Measurements from ENCODE around the gene TTC27.

TTC27 gene

DNA sequence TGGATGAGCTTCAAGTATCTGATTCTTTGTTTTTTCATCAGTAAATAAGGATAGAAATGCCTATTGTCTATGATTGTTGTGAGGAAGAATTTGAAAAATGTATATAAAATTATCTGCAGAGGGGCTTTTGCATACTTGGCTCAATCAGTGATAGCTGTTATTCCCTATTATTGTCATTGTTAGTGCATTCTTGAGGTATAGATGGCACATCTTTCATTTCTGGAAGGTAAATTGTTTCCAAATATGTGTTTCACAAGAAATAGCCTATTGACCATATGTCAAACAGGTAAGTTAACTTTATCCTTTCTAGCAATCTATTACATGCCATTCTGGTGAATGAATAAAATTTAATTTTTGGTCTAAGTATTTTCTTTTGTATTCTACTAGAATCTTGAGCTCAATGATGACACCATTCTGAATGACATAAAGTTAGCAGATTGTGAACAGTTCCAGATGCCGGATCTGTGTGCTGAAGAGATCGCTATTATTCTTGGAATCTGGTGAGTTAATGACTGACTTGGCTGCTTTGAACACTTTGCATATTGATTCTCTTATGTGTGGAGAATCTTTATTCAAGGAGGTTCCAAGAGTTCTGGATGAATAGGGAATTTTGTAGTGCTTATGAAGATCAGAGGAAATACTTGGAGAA is 44.2 kb downstream of the TTC27 start:
- DNase-seq = peak; percentile 62

DNA sequence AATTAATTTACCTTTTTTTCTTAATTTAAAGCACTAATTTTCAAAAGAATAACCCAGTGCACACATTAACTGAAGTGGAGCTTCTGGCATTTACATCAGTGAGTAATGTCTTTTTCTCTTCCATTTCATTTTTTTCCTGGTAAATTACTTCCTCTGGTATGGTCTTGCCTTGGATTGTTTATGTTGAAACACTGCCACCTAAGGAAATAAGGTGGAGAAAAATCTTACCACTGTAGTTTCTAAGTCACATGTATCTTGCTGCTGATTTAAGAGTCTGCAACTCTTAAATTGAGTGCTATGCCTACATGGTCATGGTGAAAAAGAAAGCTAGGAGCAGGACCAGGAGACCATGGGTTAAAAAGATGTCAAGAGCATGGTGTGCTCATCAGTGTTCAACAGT is 51.0 kb downstream of the TTC27 start:
- peak; percentile 76 for DNase-seq

DNA sequence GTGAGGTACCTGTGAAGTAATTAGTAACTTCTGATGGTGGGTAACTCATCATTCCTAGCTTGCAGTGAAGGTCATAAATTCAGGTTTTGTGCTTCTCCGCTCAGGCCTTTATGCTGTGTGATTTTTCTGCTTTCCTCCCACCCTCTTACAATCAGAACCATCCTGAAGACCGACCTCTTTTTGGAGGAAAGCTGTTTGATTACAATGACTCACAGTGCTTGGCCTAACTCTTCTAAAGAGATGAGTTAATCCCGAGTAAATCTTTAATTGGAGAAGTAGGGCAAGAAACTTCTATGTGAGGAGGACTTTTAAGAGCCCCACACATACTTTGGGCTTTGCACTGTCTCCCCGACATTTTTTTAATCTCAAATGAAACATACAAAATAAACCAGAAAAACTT is 53.1 kb downstream of the TTC27 start:
- DNase-seq = peak; percentile 4

DNA sequence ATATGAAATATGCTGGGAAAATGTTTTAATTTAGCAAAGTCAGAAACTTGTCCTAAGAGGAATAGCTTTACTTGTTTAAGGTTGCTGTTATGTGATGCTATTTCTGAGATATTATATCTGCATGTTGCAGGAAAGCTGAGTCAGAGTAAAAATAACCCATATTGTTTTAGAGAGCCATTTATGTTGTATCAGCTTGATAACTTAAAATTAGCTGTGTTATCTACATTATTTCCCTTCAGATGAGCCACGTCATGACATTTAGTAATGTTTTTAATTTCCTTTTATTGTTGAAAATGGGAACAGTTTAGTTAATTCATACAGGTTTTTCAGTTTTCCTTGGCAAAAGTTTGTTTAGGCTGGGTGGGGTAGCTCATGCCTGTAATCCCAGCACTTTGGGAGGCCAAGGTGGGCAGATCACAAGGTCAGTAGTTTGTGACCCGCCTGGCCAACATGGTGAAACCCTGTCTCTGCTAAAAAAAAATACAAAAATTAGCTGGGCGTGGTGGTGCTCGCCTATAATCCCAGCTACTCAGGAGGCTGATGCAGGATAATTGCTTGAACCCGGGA is 55.8 kb downstream of the TTC27 start:
- DNase-seq = no peak

DNA sequence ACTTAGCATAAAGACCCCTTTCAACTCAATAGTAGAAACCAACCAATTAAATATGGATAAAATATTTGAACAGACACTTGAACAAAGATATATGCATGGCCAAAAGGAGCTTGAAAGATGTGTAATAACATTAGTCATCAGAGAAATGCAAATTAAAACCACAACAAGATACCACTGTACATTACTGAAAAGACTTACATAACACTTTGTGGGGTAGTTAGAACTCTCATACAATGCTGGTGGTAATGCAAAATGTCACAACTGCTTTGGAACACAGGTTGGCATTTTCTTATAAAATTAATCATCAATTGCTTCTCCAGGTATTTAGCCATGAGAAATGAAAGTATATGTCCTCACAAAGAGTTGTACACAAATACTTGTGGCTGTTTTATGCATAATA is 60.7 kb downstream of the TTC27 start:
- DNase-seq = peak; percentile 81

DNA sequence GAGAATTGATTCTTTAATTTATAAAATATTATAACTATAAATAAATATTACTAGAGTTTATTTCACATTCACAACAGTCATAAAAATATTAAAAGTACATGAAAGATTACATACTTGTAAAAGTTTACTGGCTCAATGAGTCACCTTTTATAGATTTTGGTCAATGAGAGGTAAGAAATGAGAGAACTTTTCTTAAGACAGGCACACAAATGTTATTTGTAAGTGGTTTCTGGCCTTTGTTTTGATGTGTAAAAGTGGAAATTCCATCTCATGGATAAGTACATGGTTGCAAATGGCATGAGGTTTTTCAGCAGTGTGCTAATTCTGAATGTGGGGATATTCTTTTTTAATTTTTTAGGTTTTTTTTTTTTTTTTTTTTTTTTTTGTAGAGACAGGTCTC is 63.8 kb downstream of the TTC27 start:
- no peak for DNase-seq

DNA sequence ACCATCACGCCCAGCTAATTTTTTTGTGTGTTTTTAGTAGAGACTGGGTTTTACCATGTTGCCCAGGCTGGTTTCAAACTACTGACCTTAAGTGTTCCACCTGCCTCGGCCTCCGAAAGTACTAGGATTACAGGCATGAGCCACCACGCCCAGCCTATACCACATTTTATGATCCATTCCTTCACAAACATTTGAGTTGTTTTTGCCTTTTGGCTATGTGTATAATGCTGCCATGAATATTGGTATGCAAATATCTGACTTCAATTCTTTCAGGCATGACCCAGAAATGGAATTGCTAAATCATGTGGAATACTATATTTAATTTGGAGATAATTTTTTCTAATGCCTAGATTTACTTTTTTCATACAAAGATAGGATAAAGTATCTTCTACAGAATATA is 68.6 kb downstream of the TTC27 start:
- DNase-seq = no peak

DNA sequence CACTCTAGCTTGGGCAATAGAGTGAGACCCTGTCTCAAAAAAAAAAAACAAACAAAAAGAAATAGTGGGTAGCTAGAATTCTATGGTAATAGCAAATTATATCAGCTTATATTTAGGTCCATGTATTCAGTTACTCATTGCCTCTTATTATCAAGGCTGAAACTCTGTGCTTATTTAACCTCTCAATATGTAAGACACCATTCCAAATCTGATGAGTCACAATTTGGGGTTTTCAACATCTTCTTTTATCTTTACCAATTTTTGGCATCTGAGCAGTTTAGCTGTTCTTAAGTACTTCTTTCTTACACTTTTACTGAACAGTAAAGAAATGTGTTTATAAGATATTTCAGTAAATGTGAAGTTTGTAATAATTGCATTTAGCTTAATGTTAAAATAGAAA is 69.3 kb downstream of the TTC27 start:
- DNase-seq = peak; percentile 80

DNA sequence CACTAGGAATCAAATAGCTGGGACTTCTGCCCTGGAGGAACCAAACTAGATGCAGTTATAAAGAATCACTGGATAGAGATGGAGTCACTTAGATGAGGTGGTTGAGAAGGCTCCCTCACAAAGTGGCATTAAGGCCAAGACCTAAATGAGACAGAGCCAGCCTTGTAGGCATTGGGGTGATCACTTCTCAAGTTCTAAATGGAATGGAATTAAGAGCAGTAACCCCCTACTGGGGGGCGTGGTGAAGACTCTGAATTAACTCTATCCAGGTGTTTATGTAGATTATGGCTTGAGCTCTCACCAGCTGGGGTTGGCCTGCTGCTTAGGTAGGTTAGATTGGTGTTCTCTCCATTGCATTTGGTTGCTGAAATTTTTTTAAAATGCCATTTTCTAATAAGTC is 71.3 kb downstream of the TTC27 start:
- no peak for DNase-seq

DNA sequence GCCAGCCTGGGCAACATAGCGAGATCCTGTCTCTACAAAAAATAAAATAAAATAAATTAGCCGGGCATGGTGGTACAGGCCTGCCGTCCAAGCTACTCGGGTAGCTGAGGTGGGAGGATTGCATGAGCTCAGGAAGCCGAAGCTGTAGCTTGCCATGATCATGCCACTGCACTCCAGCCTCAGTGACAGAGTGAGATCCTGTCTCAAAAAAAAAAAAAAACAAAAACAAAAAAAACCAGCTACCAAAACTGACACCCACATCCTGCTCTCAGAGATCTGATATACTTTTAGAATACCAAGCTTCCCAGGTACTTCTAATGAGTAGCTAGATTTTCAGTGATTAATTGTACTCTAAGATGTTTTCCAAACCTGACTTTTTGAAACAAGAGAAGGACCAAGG is 74.0 kb downstream of the TTC27 start:
- no peak for DNase-seq

DNA sequence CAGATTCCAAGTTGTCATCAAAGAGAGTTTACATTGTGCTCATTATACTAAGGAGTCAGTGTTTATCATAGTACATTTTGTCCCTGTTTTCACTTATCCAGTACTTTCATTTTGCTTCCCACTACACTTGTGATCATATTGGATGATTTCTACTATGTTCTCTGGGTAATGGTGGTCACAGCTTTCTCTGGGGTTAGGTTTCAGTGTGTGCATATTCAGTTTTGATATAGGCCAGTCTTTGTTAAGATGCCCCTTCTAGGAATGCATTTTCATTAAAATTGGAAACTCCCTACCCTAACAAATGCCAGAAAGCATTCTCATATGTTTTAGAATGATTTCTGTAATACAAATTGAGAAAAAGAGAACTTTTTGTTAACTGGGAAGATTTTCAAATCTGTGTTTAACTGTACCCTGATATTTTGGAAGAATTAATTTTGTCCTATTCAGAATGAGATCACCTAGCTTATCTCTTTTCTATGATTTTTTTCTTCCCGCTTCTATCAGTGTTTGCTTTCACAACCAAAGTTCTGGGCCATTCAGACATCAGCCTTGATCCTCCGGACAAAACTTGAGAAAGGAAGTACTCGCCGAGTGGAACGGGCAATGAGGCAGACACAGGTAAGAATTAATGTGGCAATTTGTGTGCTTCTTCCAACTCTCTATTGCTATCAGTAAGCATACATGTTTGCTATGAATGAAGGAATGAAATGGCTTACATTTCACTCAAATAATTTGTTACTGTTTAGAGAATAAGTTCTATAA is 74.6 kb downstream of the TTC27 start:
- DNase-seq = no peak

DNA sequence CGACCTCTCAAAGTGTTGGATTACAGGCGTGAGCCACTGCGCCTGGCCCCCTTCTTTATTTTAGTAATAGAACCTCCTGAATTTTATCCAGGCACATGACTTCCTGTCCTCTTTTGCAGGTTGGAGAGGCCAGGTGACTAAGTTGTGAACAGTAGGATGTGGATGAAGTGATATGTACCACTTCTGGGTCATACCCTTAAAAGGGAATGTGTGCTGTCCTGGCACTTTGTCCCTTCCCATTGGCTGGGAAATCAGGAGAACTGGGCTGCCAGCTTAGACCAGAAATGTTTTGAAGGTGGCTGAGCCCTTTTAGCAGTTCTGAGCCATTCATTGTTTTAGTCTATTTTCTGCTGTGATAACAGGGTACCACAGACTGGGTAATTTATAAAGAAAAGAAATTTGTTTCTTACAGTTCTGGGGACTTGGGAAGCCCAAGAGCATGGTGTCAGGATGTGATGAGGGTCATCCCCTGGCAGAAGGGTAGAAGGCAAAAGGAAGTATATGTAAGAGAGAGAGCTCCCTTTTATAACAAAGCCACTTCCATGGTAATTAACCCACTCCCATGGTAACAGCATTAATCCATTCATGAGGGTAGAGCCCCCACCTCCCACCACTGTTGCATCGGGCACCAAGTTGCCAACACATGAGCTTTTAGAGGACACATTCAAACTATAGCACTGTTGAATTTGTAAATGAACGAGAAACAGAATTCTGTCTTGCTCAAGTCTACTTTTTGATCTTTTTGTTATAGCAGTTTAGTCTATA is 79.1 kb downstream of the TTC27 start:
- no peak for DNase-seq

DNA sequence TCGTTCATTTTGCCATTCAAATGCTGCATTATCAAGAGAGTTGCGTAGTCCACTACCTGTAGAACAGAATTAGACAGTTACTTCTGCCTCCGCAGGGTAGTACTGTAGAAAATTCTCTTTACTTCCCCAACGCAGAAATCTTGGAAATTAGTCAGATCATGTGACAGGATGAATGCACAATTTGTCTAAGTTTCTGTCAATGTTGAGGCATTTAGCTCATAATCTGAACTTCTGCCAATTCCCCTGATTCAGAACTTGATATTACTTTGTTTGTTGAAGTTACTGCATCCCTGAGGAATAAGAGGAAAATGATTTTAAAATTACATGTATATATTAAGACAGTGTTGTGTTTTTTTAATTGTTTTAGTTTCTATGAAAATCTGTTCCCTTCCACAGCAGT is 83.4 kb downstream of the TTC27 start:
- peak; percentile 87 for DNase-seq

DNA sequence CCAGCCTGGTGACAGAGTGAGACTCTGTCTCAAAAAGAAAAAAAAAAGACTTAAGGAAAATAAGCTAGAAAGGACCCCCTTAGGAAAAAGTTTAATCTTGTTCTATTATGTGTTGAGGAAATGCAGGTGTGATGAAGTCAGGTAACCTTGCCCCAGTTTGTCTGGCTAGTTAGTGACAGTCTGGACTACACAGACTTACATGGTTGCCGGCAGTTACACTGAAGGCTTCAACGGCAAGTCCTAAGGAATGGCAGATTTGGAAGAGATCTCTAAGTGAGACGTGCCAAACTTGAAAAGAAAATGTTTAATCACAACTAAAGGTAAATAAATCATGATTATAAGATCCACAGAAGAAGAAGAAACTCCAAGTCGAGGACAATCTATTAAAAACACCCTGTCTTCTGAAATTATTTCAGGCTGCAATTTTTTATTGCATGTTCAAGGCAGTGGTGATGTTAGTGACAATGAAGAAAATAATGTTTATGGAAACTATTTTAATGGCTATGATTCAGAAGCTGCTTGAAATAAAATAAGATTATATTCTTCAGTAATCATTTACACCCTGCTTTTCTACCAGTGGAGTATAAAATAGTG is 84.2 kb downstream of the TTC27 start:
- peak; percentile 61 for DNase-seq

DNA sequence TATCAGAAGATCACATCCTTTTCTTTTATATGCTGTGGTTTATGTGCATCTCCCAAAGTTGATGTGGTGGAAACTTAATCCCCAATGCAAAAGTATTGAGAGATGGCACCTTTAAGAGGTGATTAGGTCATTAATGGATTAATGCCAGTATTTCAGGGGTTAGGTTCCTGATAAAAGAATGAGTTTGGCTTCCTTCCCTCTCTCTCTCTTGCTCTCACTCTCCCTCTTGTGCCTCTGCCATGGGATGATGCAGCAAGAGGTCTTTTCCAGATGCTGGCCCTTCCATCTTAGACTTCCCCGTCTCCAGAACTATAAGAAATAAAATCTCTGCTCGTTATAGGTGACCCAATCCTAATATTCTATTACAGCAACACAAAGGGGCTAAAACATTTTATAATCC is 85.0 kb downstream of the TTC27 start:
- peak; percentile 34 for DNase-seq

DNA sequence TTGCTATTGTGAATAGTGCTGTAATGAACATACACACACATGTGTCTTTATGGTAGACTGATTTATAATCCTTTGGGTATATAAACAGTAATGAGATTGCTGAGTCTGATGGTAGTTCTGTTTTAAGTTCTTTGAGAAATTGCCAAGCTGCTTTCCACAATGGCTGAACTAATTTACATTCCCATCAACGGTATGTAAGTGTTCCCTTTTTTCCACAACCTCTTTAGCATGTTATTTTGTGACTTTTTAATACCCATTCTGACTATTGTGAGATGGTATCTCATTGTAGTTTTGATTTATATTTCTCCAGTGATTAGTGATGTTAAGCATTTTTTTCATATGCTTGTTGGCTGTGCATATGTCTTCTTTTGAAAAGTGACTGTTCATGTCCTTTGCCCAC is 86.7 kb downstream of the TTC27 start:
- peak; percentile 34 for DNase-seq

DNA sequence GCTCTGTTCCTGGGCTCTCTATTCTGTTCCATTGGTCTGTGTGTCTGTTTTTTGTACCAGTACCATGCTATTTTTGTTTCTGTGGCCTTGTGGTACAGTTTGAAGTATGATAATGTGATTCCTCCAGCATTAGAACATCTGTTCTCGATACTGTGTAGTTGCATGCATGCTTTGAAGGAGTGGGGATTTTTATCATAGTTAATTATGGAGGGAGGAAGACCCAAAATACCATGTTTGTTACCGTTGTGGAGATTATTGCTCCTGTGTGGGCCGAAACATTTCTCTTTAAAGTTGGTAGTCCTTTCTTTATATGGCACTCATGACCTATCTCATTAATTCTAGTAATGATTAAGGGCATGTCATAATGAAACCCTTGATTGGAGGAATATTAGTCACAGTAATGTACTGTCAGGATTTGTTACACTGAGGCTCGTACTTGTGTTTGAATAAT is 87.6 kb downstream of the TTC27 start:
- DNase-seq = peak; percentile 29

DNA sequence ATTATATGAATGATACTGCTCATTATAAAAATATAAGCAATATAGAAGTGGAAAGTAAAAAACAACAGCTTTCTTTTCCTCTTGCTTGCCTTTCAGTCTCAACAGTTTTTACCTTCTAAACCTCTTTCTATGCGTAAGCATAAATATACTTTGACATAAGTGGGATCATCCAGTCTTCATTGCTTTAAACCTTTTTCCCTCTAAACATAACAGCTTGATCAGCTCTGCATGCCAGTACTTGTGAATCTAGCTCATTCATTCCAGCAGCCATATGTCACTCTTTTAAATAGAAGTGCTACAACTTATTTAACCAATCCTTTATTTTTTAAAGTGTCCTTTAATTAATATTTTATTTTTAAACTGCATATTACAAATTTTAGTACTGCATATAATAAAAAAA is 88.1 kb downstream of the TTC27 start:
- peak; percentile 27 for DNase-seq

DNA sequence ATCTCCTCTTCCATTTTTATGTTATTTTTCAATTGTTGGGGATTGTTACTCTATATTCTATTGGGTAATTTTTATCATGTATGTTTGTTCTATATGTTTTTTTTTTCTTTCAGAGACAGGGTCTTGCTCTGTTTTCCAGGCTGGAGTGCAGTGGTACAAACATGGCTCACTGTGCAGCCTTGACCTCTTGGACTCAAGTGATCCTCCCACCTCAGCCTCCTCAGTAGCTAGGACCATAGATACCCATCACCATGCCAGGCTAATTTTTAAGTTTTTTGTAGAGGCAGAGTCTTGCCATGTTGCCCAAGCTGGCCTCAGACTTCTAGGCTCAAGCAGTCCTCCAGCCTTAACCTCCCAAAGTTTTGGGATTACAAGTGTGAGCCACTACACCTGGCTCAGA is 88.7 kb downstream of the TTC27 start:
- no peak for DNase-seq

DNA sequence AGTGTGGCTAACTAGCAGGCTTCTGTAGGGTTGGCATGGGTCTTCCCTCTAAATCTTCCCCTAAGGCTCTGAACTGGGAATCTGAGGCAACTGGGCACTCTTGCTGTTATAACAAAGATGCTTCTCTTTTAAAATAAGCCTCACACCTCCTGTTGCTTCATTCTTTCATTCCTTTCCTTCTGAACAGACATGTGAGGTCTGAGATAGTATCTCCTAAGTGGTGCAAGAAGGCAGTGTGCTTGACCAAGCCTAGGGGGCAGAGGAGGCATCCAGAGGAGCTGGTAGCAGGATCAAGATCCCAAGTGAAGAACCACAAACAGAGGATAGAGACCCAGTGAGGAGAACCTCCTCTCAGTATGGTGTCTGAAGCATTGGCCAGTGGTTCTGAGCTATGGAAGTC is 90.9 kb downstream of the TTC27 start:
- DNase-seq = no peak

DNA sequence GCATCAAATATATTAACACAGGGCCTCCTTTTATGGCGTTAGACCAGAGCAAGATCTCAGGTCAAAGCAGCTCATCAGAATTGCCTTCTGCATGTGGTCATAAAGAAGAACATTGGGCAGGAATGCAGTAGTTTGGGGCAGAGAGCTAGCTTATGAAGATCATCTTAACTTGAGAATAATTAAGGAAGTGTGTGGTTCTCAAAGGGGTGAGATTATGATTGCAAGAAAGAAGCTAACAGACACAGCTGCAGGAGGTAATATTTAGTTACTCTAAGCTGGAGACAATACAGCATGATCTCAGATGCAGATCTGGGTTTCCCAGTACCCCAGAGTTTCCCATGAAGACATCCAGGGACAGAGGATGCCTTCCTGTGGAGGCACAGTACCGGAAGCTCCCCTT is 91.6 kb downstream of the TTC27 start:
- no peak for DNase-seq

DNA sequence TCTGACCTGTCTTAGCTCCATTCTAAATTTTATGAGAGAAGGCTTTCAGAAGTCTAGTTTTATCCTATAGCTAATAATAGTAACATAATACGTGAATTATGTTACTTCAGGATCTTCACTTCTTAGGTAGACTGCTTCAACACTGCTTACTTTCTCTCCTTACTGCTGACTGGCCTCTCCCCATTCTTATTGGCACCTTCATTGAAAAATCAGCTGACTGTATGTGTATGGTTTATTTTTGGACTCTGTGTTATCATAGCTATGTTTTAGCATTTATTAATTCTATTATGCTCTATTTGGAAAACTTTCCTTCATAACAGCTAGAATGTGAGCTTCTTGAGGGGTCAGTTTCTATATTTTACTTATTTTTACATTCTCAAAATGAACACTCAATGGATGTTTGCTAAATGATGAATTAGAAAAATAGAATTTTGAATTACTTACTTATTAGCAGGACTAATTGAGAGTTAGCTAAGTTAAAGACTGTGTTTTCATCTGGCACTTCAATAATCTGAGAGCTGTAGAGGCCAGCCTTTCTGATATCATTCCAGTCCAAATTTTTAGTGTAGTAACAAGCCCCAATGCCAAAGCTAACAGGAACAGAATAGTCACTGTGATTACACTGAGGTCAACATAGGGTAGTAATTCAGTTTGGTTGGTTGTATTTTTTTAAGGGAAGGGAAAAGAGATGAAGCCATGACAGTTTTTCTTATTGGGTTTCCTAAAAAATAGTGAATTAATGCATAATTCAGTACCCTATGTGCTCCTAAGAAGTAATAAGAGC is 92.3 kb downstream of the TTC27 start:
- DNase-seq = no peak

Data from fibroblast of skin of abdomen (primary cell).